ENCODE measurements around the gene TP63. TPM values are rescaled to one million over a fixed set of nuclear protein-coding genes. Genes with fewer than 3 reads are reported as not detected.
"Not testable (repeated sequence)": the region's sequence is repeated elsewhere in the genome, so short reads cannot be mapped to it uniquely, and the experiment has no call there.

The TP63 gene
- total RNA-seq, 2 donors from 2014 or later, result not detected

GRCh38 chr3:189597918-189598317, 33.3 kb upstream of the TP63 start:
- ATAC-seq (no peak), DNase-seq (no peak)
- H3K27me3 ChIP-seq, result no peaks in the 10 kb centered on the region
- H3K4me1 ChIP-seq, result no peaks in the 10 kb centered on the region
- intact Hi-C loops (cut with DNase I), result no loop called here
- TF ChIP-seq CTCF (IDR thresholded peaks at IDR 0.05) (no peak), POLR2A (IDR thresholded peaks at IDR 0.05) (no peak)
- no peaks in the 10 kb centered on the region for H3K36me3 ChIP-seq (replicated peaks in 1 of 2; ENCODE audit: insufficient read depth in 1 of 2, low read depth in 2 of 2)
- no peaks in the 10 kb centered on the region for H3K9me3 ChIP-seq
- H3K4me3 ChIP-seq, result no peak overlapping the region
- no peak overlapping the region for H3K27ac ChIP-seq
- 51 to 58% methylated on average over 2 of the region's 2 CpGs for WGBS, 2 donors

GRCh38 chr3:189598530-189599225, 32.5 kb upstream of the TP63 start:
- H3K27me3 ChIP-seq, result no peaks in the 10 kb centered on the region
- no peak overlapping the region for H3K4me3 ChIP-seq
- intact Hi-C loops (cut with DNase I), result no loop called here
- H3K4me1 ChIP-seq, result no peaks in the 10 kb centered on the region
- TF ChIP-seq CTCF (IDR thresholded peaks at IDR 0.05), result no peak
- TF ChIP-seq POLR2A (IDR thresholded peaks at IDR 0.05), result no peak
- H3K27ac ChIP-seq, result no peak overlapping the region
- H3K9me3 ChIP-seq, result no peaks in the 10 kb centered on the region
- no peak for ATAC-seq
- H3K36me3 ChIP-seq (replicated peaks in 1 of 2; ENCODE audit: insufficient read depth in 1 of 2, low read depth in 2 of 2), result no peaks in the 10 kb centered on the region
- 57 to 66% methylated on average over 6 of the region's 6 CpGs for WGBS, 2 donors
- no peak for DNase-seq

- intact Hi-C loops (cut with DNase I), result no loop called here
- Histone ChIP-seq H3K4me3 (no peak overlapping the region), H3K9me3 (no peaks in the 10 kb centered on the region), H3K27ac (no peak overlapping the region), H3K4me1 (no peaks in the 10 kb centered on the region), H3K27me3 (no peaks in the 10 kb centered on the region), H3K36me3 (replicated peaks in 1 of 2; ENCODE audit: insufficient read depth in 1 of 2, low read depth in 2 of 2) (no peaks in the 10 kb centered on the region)
- DNase-seq, result no peak
- no peak for ATAC-seq
- TF ChIP-seq POLR2A (IDR thresholded peaks at IDR 0.05), result no peak
- TF ChIP-seq CTCF (IDR thresholded peaks at IDR 0.05), result no peak
- 69 to 85% methylated on average over 5 of the region's 5 CpGs for WGBS, 2 donors
Measured at GRCh38 chr3:189602471-189602870, 28.7 kb upstream of the TP63 start.

- H3K4me3 ChIP-seq, result no peak overlapping the region
- H3K36me3 ChIP-seq (replicated peaks in 1 of 2; ENCODE audit: insufficient read depth in 1 of 2, low read depth in 2 of 2), result no peaks in the 10 kb centered on the region
- H3K27me3 ChIP-seq, result no peaks in the 10 kb centered on the region
- H3K9me3 ChIP-seq, result no peaks in the 10 kb centered on the region
- 68 to 74% methylated on average over 2 of the region's 2 CpGs for WGBS, 2 donors
- no peak for TF ChIP-seq POLR2A (IDR thresholded peaks at IDR 0.05)
- no peak for TF ChIP-seq CTCF (IDR thresholded peaks at IDR 0.05)
- no peaks in the 10 kb centered on the region for H3K4me1 ChIP-seq
- intact Hi-C loops (cut with DNase I), result no loop called here
- H3K27ac ChIP-seq, result no peak overlapping the region
- ATAC-seq (no peak), DNase-seq (no peak)
Measured at GRCh38 chr3:189605717-189606116, 25.5 kb upstream of the TP63 start.

GRCh38 chr3:189606774-189607173, 24.4 kb upstream of the TP63 start:
- H3K9me3 ChIP-seq, result no peaks in the 10 kb centered on the region
- ATAC-seq, result no peak
- intact Hi-C loops (cut with DNase I), result no loop called here
- no peak for TF ChIP-seq CTCF (IDR thresholded peaks at IDR 0.05)
- no peak for TF ChIP-seq POLR2A (IDR thresholded peaks at IDR 0.05)
- H3K36me3 ChIP-seq (replicated peaks in 1 of 2; ENCODE audit: insufficient read depth in 1 of 2, low read depth in 2 of 2), result no peaks in the 10 kb centered on the region
- H3K27me3 ChIP-seq, result no peaks in the 10 kb centered on the region
- no peaks in the 10 kb centered on the region for H3K4me1 ChIP-seq
- H3K4me3 ChIP-seq, result no peak overlapping the region
- 82 to 93% methylated on average over 4 of the region's 4 CpGs for WGBS, 2 donors
- no peak for DNase-seq
- no peak overlapping the region for H3K27ac ChIP-seq

- ATAC-seq; H3K27me3 ChIP-seq; H3K4me1 ChIP-seq; H3K9me3 ChIP-seq; H3K27ac ChIP-seq; DNase-seq; intact Hi-C loops (cut with DNase I); H3K4me3 ChIP-seq; H3K36me3 ChIP-seq (replicated peaks in 1 of 2; ENCODE audit: insufficient read depth in 1 of 2, low read depth in 2 of 2): not testable (repeated sequence)
- WGBS, 2 donors, result 20 to 60% methylated on average over 2 of the region's 2 CpGs
Measured at GRCh38 chr3:189612641-189613040, 18.5 kb upstream of the TP63 start.

All from body of pancreas (tissue), 4 donors.